ENCODE measurements around the gene WDFY2. TPM values are rescaled to one million over a fixed set of nuclear protein-coding genes. Genes with fewer than 3 reads are reported as not detected.

Gene WDFY2
- total RNA-seq, 4 donors from 2014 or later, result 12.9 to 23.2 (median 17.1) TPM

- TF ChIP-seq POLR2A (IDR thresholded peaks at IDR 0.05), result no peak
- TF ChIP-seq CTCF (IDR thresholded peaks at IDR 0.05), result no peak
- no peak for TF ChIP-seq EP300 (IDR thresholded peaks at IDR 0.05)
- WGBS, 2 donors, result 74 to 75% methylated on average over 6 of the region's 6 CpGs
- no peaks in the 10 kb centered on the region for H3K36me3 ChIP-seq
- no peaks in the 10 kb centered on the region for H3K27me3 ChIP-seq
- H3K27ac ChIP-seq, result no peak overlapping the region
- peaks cover 0 to 5% (median 0%) of the 10 kb centered on the region in 4 donors for H3K4me1 ChIP-seq
- no peaks in the 10 kb centered on the region for H3K9me3 ChIP-seq
- H3K4me3 ChIP-seq, result no peak overlapping the region
- DNase-seq (ENCODE audit: low spot score in 2 of 2), result no peak
Measured at GRCh38 chr13:51681037-51681678, 96.9 kb downstream of the WDFY2 start.

- WGBS, 2 donors, result 92 to 97% methylated on average over 1 of the region's 1 CpG
- no peaks in the 10 kb centered on the region for H3K36me3 ChIP-seq
- no peaks in the 10 kb centered on the region for H3K9me3 ChIP-seq
- H3K27me3 ChIP-seq, result no peaks in the 10 kb centered on the region
- no peak for TF ChIP-seq EP300 (IDR thresholded peaks at IDR 0.05)
- TF ChIP-seq POLR2A (IDR thresholded peaks at IDR 0.05), result no peak
- no peak for TF ChIP-seq CTCF (IDR thresholded peaks at IDR 0.05)
- H3K4me1 ChIP-seq, result peaks cover 0 to 5% (median 0%) of the 10 kb centered on the region in 4 donors
- DNase-seq (ENCODE audit: low spot score in 2 of 2), result no peak
- H3K4me3 ChIP-seq, result no peak overlapping the region
- H3K27ac ChIP-seq, result no peak overlapping the region
Measured at GRCh38 chr13:51682686-51683085, 98.4 kb downstream of the WDFY2 start.

- 100% methylated on average over 1 of the region's 1 CpG for WGBS, 2 donors
Measured at GRCh38 chr13:51683597-51683996, 99.3 kb downstream of the WDFY2 start.

GRCh38 chr13:51684076-51684475, 99.8 kb downstream of the WDFY2 start:
- 68 to 77% methylated on average over 3 of the region's 3 CpGs for WGBS, 2 donors
- Histone ChIP-seq H3K27me3 (no peaks in the 10 kb centered on the region), H3K4me1 (peaks cover 0 to 14% (median 0%) of the 10 kb centered on the region in 4 donors), H3K9me3 (no peaks in the 10 kb centered on the region), H3K4me3 (no peak overlapping the region), H3K27ac (no peak overlapping the region), H3K36me3 (no peaks in the 10 kb centered on the region)
- TF ChIP-seq POLR2A (IDR thresholded peaks at IDR 0.05) (no peak), CTCF (IDR thresholded peaks at IDR 0.05) (no peak), EP300 (IDR thresholded peaks at IDR 0.05) (no peak)
- no peak for DNase-seq (ENCODE audit: low spot score in 2 of 2)

More at GRCh38 chr13:51683597-51683996, 99.3 kb downstream of the WDFY2 start:
- H3K9me3 ChIP-seq, result no peaks in the 10 kb centered on the region
- no peaks in the 10 kb centered on the region for H3K36me3 ChIP-seq
- H3K4me1 ChIP-seq, result peaks cover 0 to 11% (median 0%) of the 10 kb centered on the region in 4 donors
- no peak overlapping the region for H3K4me3 ChIP-seq
- no peaks in the 10 kb centered on the region for H3K27me3 ChIP-seq
- no peak overlapping the region for H3K27ac ChIP-seq
- DNase-seq (ENCODE audit: low spot score in 2 of 2), result no peak
- TF ChIP-seq POLR2A (IDR thresholded peaks at IDR 0.05), result no peak
- no peak for TF ChIP-seq EP300 (IDR thresholded peaks at IDR 0.05)
- no peak for TF ChIP-seq CTCF (IDR thresholded peaks at IDR 0.05)

GRCh38 chr13:51687947-51688714, 103.9 kb downstream of the WDFY2 start:
- Histone ChIP-seq H3K4me3 (no peak overlapping the region), H3K9me3 (no peaks in the 10 kb centered on the region), H3K27me3 (no peaks in the 10 kb centered on the region), H3K27ac (no peak overlapping the region), H3K4me1 (peaks cover 0 to 17% (median 0%) of the 10 kb centered on the region in 4 donors), H3K36me3 (no peaks in the 10 kb centered on the region)
- TF ChIP-seq POLR2A (IDR thresholded peaks at IDR 0.05), result no peak
- no peak for TF ChIP-seq CTCF (IDR thresholded peaks at IDR 0.05)
- no peak for DNase-seq (ENCODE audit: low spot score in 2 of 2)
- WGBS, 2 donors, result 89 to 94% methylated on average over 5 of the region's 5 CpGs

Measured in tibial nerve (tissue), 4 donors.